GM18870 (cell line): ENCODE measurements around the gene TEFM.
A peak's percentile ranks its signal among the peaks of the same experiment; 100 is the strongest.
"Not testable (repeated sequence)": the region's sequence is repeated elsewhere in the genome, so short reads cannot be mapped to it uniquely, and the experiment has no call there.

Source experiments
- ATAC-seq: cut with Tn5 transposase; IDR thresholded peaks from one replicate; pipeline ENCODE4 v1.9.1; 2021; ENCODE audit warnings: moderate library complexity; ENCODE audit not compliant: unreplicated experiment

The TEFM gene

GRCh38 chr17:30921544-30922196, 15.6 kb upstream of the TEFM start, which contains the start of gene ADAP2:
ADAP2 (plus strand) TSS chr17:30921945; CDS start chr17:30922015, 70 bp downstream.
- ATAC-seq: no peak

- ATAC-seq: no peak
Observed at GRCh38 chr17:30920683-30921543, 14.9 kb upstream of the TEFM start.

GRCh38 chr17:30920282-30920681, 14.2 kb upstream of the TEFM start:
- no peak for ATAC-seq

- ATAC-seq: no peak
Observed at GRCh38 chr17:30917050-30917449, 11.0 kb upstream of the TEFM start.

- no peak for ATAC-seq
Observed at GRCh38 chr17:30915833-30916611, 10.0 kb upstream of the TEFM start.

GRCh38 chr17:30913955-30914354, 7.9 kb upstream of the TEFM start:
- ATAC-seq: no peak

- not testable (repeated sequence) for ATAC-seq
Observed at GRCh38 chr17:30910151-30910550, 4.1 kb upstream of the TEFM start.

GRCh38 chr17:30908717-30909420, 2.8 kb upstream of the TEFM start:
- ATAC-seq: no peak

GRCh38 chr17:30905742-30906100, 317 bp downstream of the TEFM start:
- peak; percentile 31 for ATAC-seq

GRCh38 chr17:30897311-30897710, 8.7 kb downstream of the TEFM start:
- ATAC-seq: no peak

GRCh38 chr17:30894236-30894635, 11.8 kb downstream of the TEFM start:
- no peak for ATAC-seq

- no peak for ATAC-seq
Observed at GRCh38 chr17:30886187-30886586, 19.9 kb downstream of the TEFM start.

GRCh38 chr17:30869005-30869404, 37.0 kb downstream of the TEFM start:
- ATAC-seq: no peak

GRCh38 chr17:30864636-30865035, 41.4 kb downstream of the TEFM start:
- no peak for ATAC-seq

GRCh38 chr17:30858556-30859250, 47.3 kb downstream of the TEFM start:
- ATAC-seq: no peak

- ATAC-seq: no peak
Observed at GRCh38 chr17:30854146-30854545, 51.9 kb downstream of the TEFM start.
